ENCODE data around the gene CDT1. TPM values are rescaled to one million over a fixed set of nuclear protein-coding genes. Genes with fewer than 3 reads are reported as not detected.

The CDT1 gene
- total and polyA plus RNA-seq, 9 donors = 0.18 to 3.2 (median 0.95) TPM; not detected in 1

DNA sequence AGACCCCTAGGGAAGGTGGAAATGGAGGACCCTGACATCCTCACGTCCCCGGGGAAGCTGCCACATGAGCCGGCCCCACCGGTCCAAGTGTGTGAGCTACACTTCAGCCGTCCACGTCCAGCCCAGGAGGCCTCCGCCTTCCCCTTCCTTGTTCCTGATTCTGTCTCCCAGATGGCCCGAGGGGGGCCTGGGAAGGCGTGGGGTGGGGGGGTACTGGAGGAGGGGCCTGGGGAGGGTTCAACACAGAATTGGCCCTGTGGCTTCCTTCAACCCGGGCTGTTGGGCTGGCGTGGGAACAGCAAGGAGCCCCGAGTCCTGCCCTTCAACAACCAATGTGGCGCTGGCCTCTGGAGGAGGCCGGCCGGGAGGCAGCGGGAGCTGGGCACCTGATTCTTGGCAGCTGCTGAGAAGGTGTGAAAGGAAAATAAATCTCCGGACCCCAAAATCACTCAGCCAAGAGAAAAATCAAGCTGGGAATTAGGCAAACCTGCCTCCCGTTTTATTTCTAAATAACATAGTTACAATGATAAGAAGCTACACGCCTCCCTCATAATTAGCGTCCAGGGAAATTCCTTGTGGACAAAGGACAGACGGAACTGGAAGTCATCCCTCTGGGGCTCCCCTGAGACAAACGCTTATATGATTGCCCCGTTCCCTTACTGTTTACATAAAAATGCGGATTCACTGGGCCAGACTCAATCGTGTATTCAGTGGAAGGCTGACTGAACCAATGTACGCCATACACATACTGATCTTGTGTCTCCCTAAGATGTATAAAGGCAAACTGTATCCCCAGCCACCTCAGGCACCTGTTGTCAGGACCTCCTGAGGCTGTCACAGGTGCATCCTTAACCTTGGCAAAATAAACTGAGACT is 9.9 kb downstream of the CDT1 start:
- H3K36me3 ChIP-seq = no peaks in the 10 kb centered on the region
- intact Hi-C loops (cut with DNase I) = loop anchor here in 2 of 4 donors (2.0 to 5.0 kb wide), 3 partner anchors 43 to 75 kb away; partner anchors contain the start of genes GALNS (in 2 of the 2) and TRAPPC2L (in 2 of the 2)
- 30 to 44% (median 41%) methylated on average over 24 to 26 of the region's 26 CpGs for WGBS, 3 donors
- H3K4me3 ChIP-seq = no peak overlapping the region
- no peaks in the 10 kb centered on the region for H3K27me3 ChIP-seq
- peak overlapping the region in 1 of 2 donors; percentile 93 for H3K27ac ChIP-seq
- DNase-seq = no peak
- H3K4me1 ChIP-seq (ENCODE audit: insufficient read depth) = peaks cover 7% of the 10 kb centered on the region
- H3K9me3 ChIP-seq = no peaks in the 10 kb centered on the region
- TF ChIP-seq EP300 (IDR thresholded peaks at IDR 0.05) (no peak), POLR2A (IDR thresholded peaks at IDR 0.05) (no peak)
- TF ChIP-seq, protein P1, sequence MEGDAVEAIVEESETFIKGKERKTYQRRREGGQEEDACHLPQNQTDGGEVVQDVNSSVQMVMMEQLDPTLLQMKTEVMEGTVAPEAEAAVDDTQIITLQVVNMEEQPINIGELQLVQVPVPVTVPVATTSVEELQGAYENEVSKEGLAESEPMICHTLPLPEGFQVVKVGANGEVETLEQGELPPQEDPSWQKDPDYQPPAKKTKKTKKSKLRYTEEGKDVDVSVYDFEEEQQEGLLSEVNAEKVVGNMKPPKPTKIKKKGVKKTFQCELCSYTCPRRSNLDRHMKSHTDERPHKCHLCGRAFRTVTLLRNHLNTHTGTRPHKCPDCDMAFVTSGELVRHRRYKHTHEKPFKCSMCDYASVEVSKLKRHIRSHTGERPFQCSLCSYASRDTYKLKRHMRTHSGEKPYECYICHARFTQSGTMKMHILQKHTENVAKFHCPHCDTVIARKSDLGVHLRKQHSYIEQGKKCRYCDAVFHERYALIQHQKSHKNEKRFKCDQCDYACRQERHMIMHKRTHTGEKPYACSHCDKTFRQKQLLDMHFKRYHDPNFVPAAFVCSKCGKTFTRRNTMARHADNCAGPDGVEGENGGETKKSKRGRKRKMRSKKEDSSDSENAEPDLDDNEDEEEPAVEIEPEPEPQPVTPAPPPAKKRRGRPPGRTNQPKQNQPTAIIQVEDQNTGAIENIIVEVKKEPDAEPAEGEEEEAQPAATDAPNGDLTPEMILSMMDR (IDR thresholded peaks at IDR 0.05) = no peak

DNA sequence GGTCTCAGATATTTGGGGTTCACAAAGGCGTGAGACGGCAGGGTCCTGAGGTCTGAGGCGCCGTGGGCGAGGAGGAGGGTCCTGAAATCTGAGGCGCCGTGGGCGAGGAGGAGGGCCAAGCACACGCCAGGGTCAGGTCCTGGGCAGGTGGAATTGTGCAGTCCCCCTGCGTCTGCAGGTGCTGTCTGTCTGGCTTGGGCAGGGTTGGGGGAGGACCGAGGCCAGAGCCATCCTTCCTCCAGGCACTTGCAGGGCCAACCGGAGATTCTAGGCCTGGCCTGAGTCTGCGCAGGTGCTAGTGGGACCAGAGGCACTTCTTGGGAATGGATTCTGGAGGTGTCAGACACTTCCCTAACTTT is 10.5 kb downstream of the CDT1 start:
- H3K36me3 ChIP-seq = no peaks in the 10 kb centered on the region
- DNase-seq = no peak
- no peaks in the 10 kb centered on the region for H3K27me3 ChIP-seq
- no peak overlapping the region for H3K27ac ChIP-seq
- H3K9me3 ChIP-seq = no peaks in the 10 kb centered on the region
- intact Hi-C loops (cut with DNase I) = loop anchor here in 1 of 4 donors (5.0 kb wide), 1 partner anchor 43 kb away; the partner anchor contains the start of genes GALNS and TRAPPC2L
- TF ChIP-seq POLR2A (IDR thresholded peaks at IDR 0.05) (no peak), EP300 (IDR thresholded peaks at IDR 0.05) (no peak)
- TF ChIP-seq, protein P1 (IDR thresholded peaks at IDR 0.05) = no peak
- WGBS, 3 donors = 66 to 73% (median 67%) methylated on average over 13 of the region's 13 CpGs
- H3K4me1 ChIP-seq (ENCODE audit: insufficient read depth) = peaks cover 7% of the 10 kb centered on the region
- H3K4me3 ChIP-seq = no peak overlapping the region

DNA sequence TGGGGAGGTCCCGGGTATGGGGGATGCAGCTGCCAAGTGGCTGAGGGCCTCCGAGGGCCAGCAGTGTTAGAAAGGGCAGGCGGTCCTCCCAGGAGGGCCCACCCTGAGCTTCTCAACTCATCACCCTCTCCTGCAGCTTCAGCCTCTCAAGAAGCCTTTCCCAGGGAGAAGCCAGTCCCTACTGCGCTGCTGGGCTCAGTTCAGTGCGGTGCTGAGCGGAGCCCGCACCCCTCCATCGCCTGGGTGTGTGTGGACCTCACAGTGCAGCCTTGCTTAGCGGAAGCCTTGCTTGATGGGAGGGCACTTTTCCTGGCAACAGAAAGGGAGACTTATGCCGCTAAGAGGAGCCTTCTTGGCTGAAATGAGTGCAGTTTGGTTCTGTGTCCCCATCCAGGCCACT is 11.6 kb downstream of the CDT1 start:
- Histone ChIP-seq H3K27me3 (no peaks in the 10 kb centered on the region), H3K36me3 (no peaks in the 10 kb centered on the region), H3K9me3 (no peaks in the 10 kb centered on the region), H3K4me3 (no peak overlapping the region), H3K27ac (no peak overlapping the region), H3K4me1 (ENCODE audit: insufficient read depth) (peaks cover 4% of the 10 kb centered on the region)
- no peak for DNase-seq
- TF ChIP-seq POLR2A (IDR thresholded peaks at IDR 0.05) (no peak), EP300 (IDR thresholded peaks at IDR 0.05) (no peak)
- TF ChIP-seq, protein P1 (IDR thresholded peaks at IDR 0.05) = no peak
- intact Hi-C loops (cut with DNase I) = loop anchor here in 1 of 4 donors (5.0 kb wide), 1 partner anchor 42 kb away; the partner anchor contains the start of genes GALNS and TRAPPC2L
- 71 to 77% (median 77%) methylated on average over 10 of the region's 10 CpGs for WGBS, 3 donors

DNA sequence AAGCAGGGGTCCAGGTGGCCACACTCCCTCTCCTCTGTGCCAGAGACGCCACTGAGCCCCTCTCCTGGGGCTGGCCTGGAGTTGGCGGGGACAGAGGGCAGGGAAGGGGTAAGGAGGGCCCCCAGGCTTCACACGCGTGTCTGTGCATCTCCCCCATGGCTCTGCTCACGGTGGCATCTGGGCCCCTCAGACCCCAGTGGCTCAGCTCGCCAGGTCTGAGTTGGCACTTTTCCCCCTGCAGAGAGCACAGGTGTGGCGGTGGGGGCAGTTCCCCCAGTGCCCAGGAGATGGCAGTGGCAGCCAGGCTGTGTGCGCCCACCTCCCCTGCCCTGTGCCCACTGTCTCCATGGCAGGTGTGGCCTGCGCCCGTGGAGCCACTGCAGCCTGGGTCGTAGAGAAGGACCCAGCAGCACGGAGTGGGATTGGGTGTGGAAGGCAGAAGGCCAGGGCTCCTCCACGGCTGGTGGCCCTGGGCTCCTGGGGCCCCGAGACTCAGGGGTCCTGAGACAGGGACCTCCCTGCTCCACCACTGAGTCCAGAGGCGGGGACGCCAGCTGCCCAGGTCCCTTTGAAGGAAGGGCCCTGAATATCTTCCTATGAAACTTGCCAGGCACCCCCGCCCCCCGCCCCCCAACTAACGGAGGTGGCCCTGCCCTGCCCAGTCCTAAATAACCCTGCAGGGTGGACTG is 12.5 kb downstream of the CDT1 start:
- peak in 1 of 5 donors; percentile 53 for DNase-seq
- no peak overlapping the region for H3K4me3 ChIP-seq
- H3K9me3 ChIP-seq = no peaks in the 10 kb centered on the region
- H3K27ac ChIP-seq = no peak overlapping the region
- TF ChIP-seq EP300 (IDR thresholded peaks at IDR 0.05) = no peak
- TF ChIP-seq, protein P1 (IDR thresholded peaks at IDR 0.05) = peak in 2 of 3 donors; percentile 14 to 26
- no peaks in the 10 kb centered on the region for H3K36me3 ChIP-seq
- peaks cover 2% of the 10 kb centered on the region for H3K4me1 ChIP-seq (ENCODE audit: insufficient read depth)
- 50 to 54% (median 53%) methylated on average over 18 to 19 of the region's 19 CpGs for WGBS, 3 donors
- intact Hi-C loops (cut with DNase I) = loop anchor here in 1 of 4 donors (5.0 kb wide), 1 partner anchor 41 kb away; the partner anchor contains the start of genes GALNS and TRAPPC2L
- H3K27me3 ChIP-seq = no peaks in the 10 kb centered on the region

Data from ovary (tissue), 9 donors.